ENCODE results near the gene GIPC2.

The GIPC2 gene

GRCh38 chr1:78153092-78153736, 107.4 kb downstream of the GIPC2 start:
- no peak for DNase-seq

GRCh38 chr1:78155121-78155520, 109.4 kb downstream of the GIPC2 start:
- DNase-seq: no peak

DNA sequence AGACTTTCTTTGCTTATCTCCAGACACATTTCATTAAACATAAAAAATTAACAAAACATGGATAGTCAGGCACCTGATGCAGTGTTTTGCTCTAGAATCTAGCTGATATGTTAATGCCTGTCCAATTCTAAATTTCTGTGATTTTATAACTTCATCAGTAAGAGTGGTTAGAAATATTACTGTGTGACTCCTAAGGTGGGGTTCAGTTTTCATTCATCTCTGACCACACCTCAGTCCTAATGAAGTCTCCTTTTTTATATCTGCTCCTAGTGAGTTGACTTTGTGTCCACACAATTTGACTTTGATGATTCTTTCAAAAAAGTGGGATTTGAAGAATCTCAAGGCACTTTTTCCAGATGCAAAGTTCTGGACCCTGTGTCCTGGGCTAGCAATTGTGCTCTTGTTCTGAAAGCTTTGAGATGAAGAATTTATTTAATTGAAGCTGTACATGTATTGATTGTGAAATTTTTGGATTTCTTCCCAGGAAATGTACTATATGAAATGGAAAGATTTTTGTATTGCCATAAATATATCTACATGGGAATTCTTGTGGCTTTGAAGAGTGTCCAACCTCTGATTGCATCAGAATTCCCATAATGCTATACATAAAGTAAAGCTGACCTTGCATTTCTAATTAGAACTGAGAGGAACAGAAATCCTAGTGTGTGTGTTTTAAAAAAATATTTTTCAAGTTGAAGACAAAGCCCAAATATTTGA, 111.2 kb downstream of the GIPC2 start:
- DNase-seq: no peak

DNA sequence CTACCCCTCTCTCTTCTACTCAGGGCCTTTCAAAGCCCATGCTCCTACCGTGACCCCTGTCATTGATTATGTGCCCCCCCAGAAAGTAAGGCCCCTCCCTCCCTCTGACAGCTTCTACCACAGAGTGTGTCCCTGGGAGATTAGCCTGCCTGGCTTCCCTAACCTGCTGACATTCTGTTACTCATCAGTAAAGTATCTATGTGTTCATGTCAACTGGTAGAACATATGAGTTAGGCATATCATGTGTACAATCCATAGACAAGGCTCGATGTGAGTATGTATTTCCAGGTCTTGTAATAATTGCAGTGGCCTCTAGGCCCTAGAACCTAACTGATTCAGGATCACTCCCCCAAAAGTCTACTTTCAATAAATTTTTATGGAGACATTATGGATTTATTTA, 120.0 kb downstream of the GIPC2 start:
- no peak for DNase-seq

DNA sequence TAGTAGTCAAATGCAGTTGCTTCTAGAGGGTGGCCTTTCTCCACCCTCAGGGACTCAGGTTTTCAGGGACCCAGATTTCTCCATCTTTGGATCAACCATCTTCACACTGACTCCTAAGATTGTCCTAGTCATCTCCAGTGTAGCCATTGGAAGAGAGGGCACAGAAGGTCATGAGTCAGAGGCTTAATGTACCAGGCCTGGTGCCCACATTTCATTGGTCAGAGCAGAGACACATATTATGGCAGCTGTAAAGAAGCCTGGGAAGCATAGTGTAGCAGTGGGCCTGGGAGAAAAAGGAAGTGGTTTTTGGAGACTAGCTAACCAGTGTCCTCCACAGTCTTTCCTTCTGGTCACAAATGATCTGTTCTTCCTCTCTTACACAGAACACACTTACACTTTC, 122.5 kb downstream of the GIPC2 start:
- no peak for DNase-seq

- no peak for DNase-seq
These were observed 125.1 kb downstream of the GIPC2 start for GRCh38 chr1:78170859-78171258.

- no peak for DNase-seq
These were observed 126.2 kb downstream of the GIPC2 start for GRCh38 chr1:78171736-78172590.

DNA sequence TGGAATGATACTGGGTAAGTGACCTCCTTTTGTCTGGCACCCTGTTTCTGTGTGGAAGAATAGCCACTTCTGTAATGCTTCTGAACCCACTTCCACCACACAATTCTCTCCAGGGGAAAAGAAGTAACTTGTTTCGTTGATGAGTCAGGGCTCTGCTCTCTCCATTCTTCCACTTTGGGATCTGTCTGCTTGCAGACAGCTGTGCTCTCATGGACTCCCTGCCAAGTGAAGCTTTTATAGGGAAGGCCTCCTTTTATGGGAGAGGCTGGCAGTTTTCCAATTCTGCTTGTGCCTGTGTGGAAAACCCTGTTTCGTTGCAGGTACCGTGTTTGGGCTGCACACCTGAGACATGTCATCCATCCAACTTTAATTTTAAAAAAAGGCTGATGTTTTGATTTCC, 130.7 kb downstream of the GIPC2 start:
- DNase-seq: no peak

- DNase-seq: no peak
These were observed 132.0 kb downstream of the GIPC2 start for GRCh38 chr1:78177708-78178270.

- no peak for DNase-seq
These were observed 133.1 kb downstream of the GIPC2 start for GRCh38 chr1:78178816-78179215.

DNA sequence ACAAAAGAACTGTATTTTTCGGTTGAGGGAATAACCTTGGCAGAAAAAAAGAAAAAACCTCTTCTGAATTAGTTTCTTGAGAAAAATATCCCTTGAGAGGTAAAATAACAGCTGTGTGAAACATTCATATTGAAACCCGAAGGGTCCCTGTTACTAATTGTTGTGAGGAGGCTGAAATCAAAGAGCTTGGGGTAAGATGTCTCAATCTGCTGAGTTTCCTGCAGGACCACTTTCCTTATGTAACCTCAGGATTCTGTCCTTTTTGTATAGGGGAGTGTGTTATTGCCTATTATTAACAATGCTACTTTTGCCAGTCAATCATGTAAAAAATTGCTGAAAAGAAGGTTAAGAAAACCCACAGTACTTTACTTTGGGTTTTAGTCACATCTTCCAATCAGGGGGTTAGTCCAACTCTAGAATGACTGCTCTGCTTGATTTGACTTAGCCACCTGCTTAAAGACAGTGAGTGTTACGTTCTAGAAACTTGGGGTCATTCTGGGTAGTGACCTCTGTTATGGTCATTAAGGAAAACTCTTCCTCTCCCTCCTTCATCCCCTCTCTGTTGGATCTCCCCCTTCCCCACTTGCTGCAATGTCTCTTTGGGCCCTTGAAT, 138.8 kb downstream of the GIPC2 start:
- DNase-seq: no peak
